GM23338 (cell line): ENCODE measurements around the gene SF3A1.

Source experiments
- EZH2 ChIP-seq: fragments of 200-600 bp; sonication (generic); IDR thresholded peaks from one replicate; pipeline ENCODE4 v1.8.0; 2017; ENCODE audit warnings: antibody characterized with exemption, mild to moderate bottlenecking, low read depth; ENCODE audit not compliant: unreplicated experiment
- EZH2phosphoT487 ChIP-seq: fragments of 200-600 bp; sonication (generic); IDR thresholded peaks from one replicate; pipeline ENCODE4 v1.8.1; 2018; ENCODE audit warnings: antibody characterized with exemption; ENCODE audit not compliant: unreplicated experiment
- POLR2AphosphoS5 ChIP-seq: IDR thresholded peaks from 2 replicates; pipeline ENCODE4 v1.6.1; 2016; ENCODE audit warnings: antibody characterized with exemption, low read depth
- TF ChIP-seq, protein P1 (sequence below), 2 experiments: fragments of 200-600 bp in 1 of 2; sonication (generic) in 1 of 2; conservative IDR thresholded peaks; 2 replicates each; pipeline versions ENCODE4 v1.5.1 to v1.6.1; 2016 to 2017; ENCODE audit warnings: antibody characterized with exemption in 2 of 2, low read depth in 2 of 2, mild to moderate bottlenecking in 2 of 2, moderate library complexity in 1 of 2

DNA sequence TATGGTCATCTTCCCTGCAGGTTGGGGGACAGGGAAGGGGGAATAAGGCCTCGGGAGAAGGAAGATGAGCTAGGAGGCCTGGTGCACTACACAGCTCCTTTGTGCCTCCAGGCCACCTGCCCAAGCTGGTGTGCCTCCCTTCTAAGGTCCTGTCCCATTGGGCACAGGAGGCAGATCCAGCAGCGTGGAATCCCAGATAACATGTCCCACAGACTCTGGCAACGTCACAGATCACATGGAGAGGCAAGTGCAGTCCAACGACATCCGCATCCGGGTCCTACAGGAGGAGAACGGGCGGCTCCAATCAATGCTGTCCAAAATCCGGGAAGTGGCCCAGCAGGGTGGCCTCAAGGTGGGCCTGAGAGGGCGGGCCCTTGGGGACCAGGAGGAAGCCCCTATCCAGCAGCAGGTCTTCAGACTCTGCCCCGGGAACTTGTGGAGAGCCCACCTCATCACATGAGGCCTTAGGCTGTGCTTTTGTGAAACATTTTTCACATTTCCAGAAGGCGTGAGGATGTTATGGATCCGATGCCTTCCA, 18.7 kb upstream of the SF3A1 start:
- TF ChIP-seq, protein P1, sequence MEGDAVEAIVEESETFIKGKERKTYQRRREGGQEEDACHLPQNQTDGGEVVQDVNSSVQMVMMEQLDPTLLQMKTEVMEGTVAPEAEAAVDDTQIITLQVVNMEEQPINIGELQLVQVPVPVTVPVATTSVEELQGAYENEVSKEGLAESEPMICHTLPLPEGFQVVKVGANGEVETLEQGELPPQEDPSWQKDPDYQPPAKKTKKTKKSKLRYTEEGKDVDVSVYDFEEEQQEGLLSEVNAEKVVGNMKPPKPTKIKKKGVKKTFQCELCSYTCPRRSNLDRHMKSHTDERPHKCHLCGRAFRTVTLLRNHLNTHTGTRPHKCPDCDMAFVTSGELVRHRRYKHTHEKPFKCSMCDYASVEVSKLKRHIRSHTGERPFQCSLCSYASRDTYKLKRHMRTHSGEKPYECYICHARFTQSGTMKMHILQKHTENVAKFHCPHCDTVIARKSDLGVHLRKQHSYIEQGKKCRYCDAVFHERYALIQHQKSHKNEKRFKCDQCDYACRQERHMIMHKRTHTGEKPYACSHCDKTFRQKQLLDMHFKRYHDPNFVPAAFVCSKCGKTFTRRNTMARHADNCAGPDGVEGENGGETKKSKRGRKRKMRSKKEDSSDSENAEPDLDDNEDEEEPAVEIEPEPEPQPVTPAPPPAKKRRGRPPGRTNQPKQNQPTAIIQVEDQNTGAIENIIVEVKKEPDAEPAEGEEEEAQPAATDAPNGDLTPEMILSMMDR (conservative IDR thresholded peaks at IDR 0.05; ENCODE audit: low read depth in 2 of 2) = no peak
- TF ChIP-seq POLR2AphosphoS5 = no peak
- TF ChIP-seq EZH2 = no peak
- no peak for TF ChIP-seq EZH2phosphoT487
